Mesendoderm (in vitro differentiated cells): ENCODE measurements around the gene TGIF1.

Experiments
- DNase-seq: peaks from one replicate; pipeline ENCODE4 v3.0.0; 2013
- H2AK5ac ChIP-seq: 2 replicates; pipeline ENCODE4 v1.6.1; 2013; ENCODE audit warnings: low read length, inconsistent platforms
- H2BK120ac ChIP-seq: 2 replicates; pipeline ENCODE4 v1.6.1; 2013; ENCODE audit warnings: low read depth, mild to moderate bottlenecking, low read length, moderate library complexity, mixed read lengths
- H2BK15ac ChIP-seq: replicated peaks from 2 replicates; pipeline ENCODE4 v1.6.1; 2013; ENCODE audit warnings: low read depth, mild to moderate bottlenecking, moderate library complexity
- H2BK5ac ChIP-seq: 2 replicates; pipeline ENCODE4 v1.6.1; 2013; ENCODE audit warnings: low read length, inconsistent platforms
- H3K18ac ChIP-seq: 2 replicates; pipeline ENCODE4 v1.6.1; 2013; ENCODE audit warnings: mild to moderate bottlenecking, low read length, mixed read lengths
- H3K23ac ChIP-seq: one replicate; pipeline ENCODE4 v1.6.1; 2013; ENCODE audit warnings: low read length
- H3K27ac ChIP-seq: 2 replicates; pipeline ENCODE4 v1.5.1; 2013; ENCODE audit warnings: low read depth, mild to moderate bottlenecking, inconsistent platforms, low read length, moderate library complexity
- H3K27me3 ChIP-seq: 2 replicates; pipeline ENCODE4 v1.6.1; 2013; ENCODE audit warnings: low read length, control low read depth, mild to moderate bottlenecking, inconsistent platforms; ENCODE audit not compliant: insufficient read depth, poor library complexity
- H3K36me3 ChIP-seq: 2 replicates; pipeline ENCODE4 v1.6.1; 2013; ENCODE audit warnings: low read length, inconsistent platforms; ENCODE audit not compliant: control insufficient read depth, insufficient read depth
- H3K4ac ChIP-seq: one replicate; pipeline ENCODE4 v1.6.1; 2013; ENCODE audit warnings: low read depth, mild to moderate bottlenecking, low read length, moderate library complexity
- H3K4me1 ChIP-seq: 2 replicates; pipeline ENCODE4 v1.6.1; 2013; ENCODE audit warnings: low read depth, low read length, inconsistent platforms; ENCODE audit not compliant: control insufficient read depth
- H3K4me2 ChIP-seq: 2 replicates; pipeline ENCODE4 v1.6.1; 2013; ENCODE audit warnings: low read length
- H3K4me3 ChIP-seq: 2 replicates; pipeline ENCODE4 v1.5.1; 2013; ENCODE audit warnings: mild to moderate bottlenecking, low read length
- H3K56ac ChIP-seq: one replicate; pipeline ENCODE4 v1.6.1; 2013; ENCODE audit warnings: low read length
- H3K79me1 ChIP-seq: 2 replicates; pipeline ENCODE4 v1.6.1; 2013; ENCODE audit warnings: low read length, inconsistent platforms
- H3K79me2 ChIP-seq: 2 replicates; pipeline ENCODE4 v1.6.1; 2013; ENCODE audit warnings: mild to moderate bottlenecking, low read length; ENCODE audit not compliant: control insufficient read depth, insufficient read depth
- H3K9ac ChIP-seq: 2 replicates; pipeline ENCODE4 v1.6.1; 2013; ENCODE audit warnings: low read length, inconsistent platforms
- H4K5ac ChIP-seq: one replicate; pipeline ENCODE4 v1.6.1; 2013; ENCODE audit warnings: low read length
- H4K8ac ChIP-seq: one replicate; pipeline ENCODE4 v1.6.1; 2013; ENCODE audit warnings: low read depth, mild to moderate bottlenecking, control low read depth, low read length, moderate library complexity
- WGBS: extraction: QIAGEN DNeasy Blood & Tissue Kit; methylation state at CpG from one replicate; pipeline ENCODE4 v1.1.7; 2013; ENCODE audit warnings: low lambda C conversion rate, missing lambda C conversion rate; ENCODE audit not compliant: insufficient coverage; ENCODE audit errors: extremely low coverage; 5-methylcytosine and 5-hydroxymethylcytosine counted together

The TGIF1 gene

GRCh38 chr18:3454365-3455089 lies 4.6 kb downstream of the TGIF1 start:
- Histone ChIP-seq H4K8ac (no peak overlapping the region), H4K5ac (no peak overlapping the region), H2BK5ac (no peak overlapping the region), H3K27ac (no peak overlapping the region), H3K4ac (no peak overlapping the region), H2BK15ac (no peak overlapping the region), H3K79me1 (peaks cover 8% of the 10 kb centered on the region), H3K23ac (no peak overlapping the region), H3K4me2 (peak overlapping the region; percentile 82), H3K4me3 (no peak overlapping the region), H2AK5ac (no peak overlapping the region), H3K36me3 (peaks cover 8% of the 10 kb centered on the region), H3K56ac (peak overlapping the region; percentile 97), H3K79me2 (peaks cover 72% of the 10 kb centered on the region), H3K18ac (no peak overlapping the region), H3K27me3 (no peaks in the 10 kb centered on the region), H3K9ac (peak overlapping the region; percentile 96), H2BK120ac (no peak overlapping the region), H3K4me1 (peaks cover 11% of the 10 kb centered on the region)
- WGBS: no CpG with 5 or more reads among the region's 4 CpGs
- peak; percentile 88 for DNase-seq

GRCh38 chr18:3455090-3455635 lies 5.2 kb downstream of the TGIF1 start:
- Histone ChIP-seq H3K4me3 (no peak overlapping the region), H4K8ac (no peak overlapping the region), H3K79me2 (peaks cover 69% of the 10 kb centered on the region), H2BK120ac (no peak overlapping the region), H3K4ac (no peak overlapping the region), H3K27ac (no peak overlapping the region), H3K4me1 (peaks cover 11% of the 10 kb centered on the region), H2BK5ac (no peak overlapping the region), H3K56ac (no peak overlapping the region), H2AK5ac (no peak overlapping the region), H3K79me1 (peaks cover 8% of the 10 kb centered on the region), H3K36me3 (peaks cover 8% of the 10 kb centered on the region), H3K9ac (peak overlapping the region; percentile 44), H4K5ac (no peak overlapping the region), H3K27me3 (no peaks in the 10 kb centered on the region), H3K18ac (no peak overlapping the region), H2BK15ac (no peak overlapping the region), H3K23ac (no peak overlapping the region), H3K4me2 (no peak overlapping the region)
- WGBS: no CpG with 5 or more reads among the region's 3 CpGs
- DNase-seq: no peak

DNA sequence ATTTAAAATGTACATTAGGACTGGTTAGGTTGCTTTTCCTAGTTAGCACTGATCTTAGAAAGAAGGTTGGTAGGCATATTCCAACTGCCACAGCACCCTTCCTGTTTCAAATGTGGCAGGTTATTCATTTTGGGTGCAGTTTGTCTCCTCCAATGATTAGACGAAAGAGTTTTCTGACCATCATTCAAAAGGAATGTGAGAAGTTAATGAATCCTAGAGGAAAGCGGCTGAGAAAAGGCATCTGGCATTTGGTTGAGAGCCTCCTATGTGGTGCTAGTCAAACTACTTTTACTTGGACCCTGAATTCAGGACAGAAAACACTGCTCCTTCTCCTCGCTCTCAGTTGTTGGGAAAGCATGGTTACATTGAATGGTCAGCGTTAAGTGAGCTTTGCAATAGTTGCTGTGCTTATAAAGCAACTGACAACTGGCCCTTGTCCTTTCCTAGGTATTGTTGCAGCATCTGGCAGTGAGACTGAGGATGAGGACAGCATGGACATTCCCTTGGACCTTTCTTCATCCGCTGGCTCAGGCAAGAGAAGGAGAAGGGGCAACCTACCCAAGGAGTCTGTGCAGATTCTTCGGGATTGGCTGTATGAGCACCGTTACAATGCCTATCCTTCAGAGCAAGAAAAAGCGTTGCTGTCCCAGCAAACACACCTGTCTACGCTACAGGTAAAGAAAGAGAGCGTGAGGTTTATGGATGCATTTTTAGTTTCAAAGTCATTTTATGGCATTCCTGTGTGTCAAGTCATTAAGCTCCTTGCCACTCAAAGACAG lies 6.1 kb downstream of the TGIF1 start:
- Histone ChIP-seq H3K56ac (peak overlapping the region; percentile 47), H4K8ac (no peak overlapping the region), H3K36me3 (peaks cover 8% of the 10 kb centered on the region), H3K4me1 (peaks cover 11% of the 10 kb centered on the region), H3K18ac (no peak overlapping the region), H3K79me1 (peaks cover 8% of the 10 kb centered on the region), H3K9ac (peak overlapping the region; percentile 34), H2AK5ac (no peak overlapping the region), H2BK120ac (no peak overlapping the region), H3K4me3 (no peak overlapping the region), H3K27ac (peak overlapping the region; percentile 15), H3K27me3 (no peaks in the 10 kb centered on the region), H3K4ac (no peak overlapping the region), H2BK15ac (no peak overlapping the region), H3K79me2 (peaks cover 60% of the 10 kb centered on the region), H2BK5ac (no peak overlapping the region), H3K4me2 (peak overlapping the region; percentile 1), H4K5ac (no peak overlapping the region), H3K23ac (no peak overlapping the region)
- no CpG with 5 or more reads among the region's 10 CpGs for WGBS
- peak; percentile 83 for DNase-seq

GRCh38 chr18:3456686-3457069 lies 6.7 kb downstream of the TGIF1 start:
- peaks cover 8% of the 10 kb centered on the region for H3K36me3 ChIP-seq
- peaks cover 11% of the 10 kb centered on the region for H3K4me1 ChIP-seq

GRCh38 chr18:3457261-3457724 lies 7.3 kb downstream of the TGIF1 start:
- peaks cover 11% of the 10 kb centered on the region for H3K4me1 ChIP-seq
- no CpG with 5 or more reads among the region's 15 CpGs for WGBS

More at GRCh38 chr18:3456686-3457069, 6.7 kb downstream of the TGIF1 start:
- Histone ChIP-seq H3K79me2 (peaks cover 54% of the 10 kb centered on the region), H3K23ac (no peak overlapping the region), H3K79me1 (peaks cover 8% of the 10 kb centered on the region), H3K18ac (no peak overlapping the region), H3K4ac (no peak overlapping the region), H4K5ac (no peak overlapping the region), H3K27me3 (no peaks in the 10 kb centered on the region), H3K9ac (no peak overlapping the region), H2BK15ac (no peak overlapping the region), H3K27ac (no peak overlapping the region), H3K4me3 (no peak overlapping the region), H2AK5ac (no peak overlapping the region), H4K8ac (no peak overlapping the region), H3K4me2 (no peak overlapping the region), H2BK120ac (no peak overlapping the region), H2BK5ac (no peak overlapping the region), H3K56ac (no peak overlapping the region)
- DNase-seq: no peak
- no CpG with 5 or more reads among the region's 1 CpG for WGBS

More at GRCh38 chr18:3457261-3457724, 7.3 kb downstream of the TGIF1 start:
- H3K4me3 ChIP-seq: no peak overlapping the region
- no peak overlapping the region for H3K23ac ChIP-seq
- H2BK15ac ChIP-seq: no peak overlapping the region
- H2AK5ac ChIP-seq: no peak overlapping the region
- H4K5ac ChIP-seq: no peak overlapping the region
- H3K27me3 ChIP-seq: no peaks in the 10 kb centered on the region
- H3K36me3 ChIP-seq: peaks cover 8% of the 10 kb centered on the region
- H3K56ac ChIP-seq: peak overlapping the region; percentile 69
- peak overlapping the region; percentile 44 for H3K9ac ChIP-seq
- no peak overlapping the region for H3K27ac ChIP-seq
- peaks cover 48% of the 10 kb centered on the region for H3K79me2 ChIP-seq
- no peak overlapping the region for H3K4me2 ChIP-seq
- peak overlapping the region; percentile 0 for H3K18ac ChIP-seq
- H4K8ac ChIP-seq: no peak overlapping the region
- no peak overlapping the region for H2BK120ac ChIP-seq
- H3K79me1 ChIP-seq: peaks cover 8% of the 10 kb centered on the region
- DNase-seq: no peak
- H2BK5ac ChIP-seq: peak overlapping the region; percentile 31
- no peak overlapping the region for H3K4ac ChIP-seq
